B cell (primary cell): Measurements from ENCODE around the gene SMKR1.

Experiments
- EZH2 ChIP-seq: IDR thresholded peaks from 2 replicates; pipeline ENCODE4 v1.6.1; 2012; ENCODE audit warnings: borderline replicate concordance, low read depth, mild to moderate bottlenecking, moderate library complexity, low read length; ENCODE audit not compliant: insufficient read depth, poor library complexity, severe bottlenecking
- TF ChIP-seq, protein P1 (sequence below): fragments of 200-600 bp; IDR thresholded peaks from one replicate; pipeline ENCODE4 v1.8.0; 2022; ENCODE audit warnings: antibody characterized with exemption, mild to moderate bottlenecking

DNA sequence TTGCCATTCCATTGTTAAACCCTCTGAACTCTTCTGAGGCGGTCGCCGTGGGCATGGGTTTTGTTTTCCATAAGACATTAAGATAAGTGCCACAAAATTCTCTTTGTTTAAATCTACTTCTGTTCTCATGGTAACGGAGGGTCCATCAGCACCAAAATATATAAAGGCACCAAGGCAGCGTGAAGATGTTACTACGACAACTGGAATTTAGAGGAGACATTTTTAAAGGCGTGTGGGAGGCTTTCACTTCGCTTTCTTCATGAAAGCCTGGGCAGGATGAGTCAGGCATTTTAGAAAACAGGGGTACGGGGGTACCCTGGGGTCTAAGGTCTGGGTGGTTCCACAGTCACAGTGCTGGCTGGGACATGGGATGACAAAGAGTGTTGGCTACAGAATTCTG, 34.0 kb downstream of the SMKR1 start:
- TF ChIP-seq, protein P1, sequence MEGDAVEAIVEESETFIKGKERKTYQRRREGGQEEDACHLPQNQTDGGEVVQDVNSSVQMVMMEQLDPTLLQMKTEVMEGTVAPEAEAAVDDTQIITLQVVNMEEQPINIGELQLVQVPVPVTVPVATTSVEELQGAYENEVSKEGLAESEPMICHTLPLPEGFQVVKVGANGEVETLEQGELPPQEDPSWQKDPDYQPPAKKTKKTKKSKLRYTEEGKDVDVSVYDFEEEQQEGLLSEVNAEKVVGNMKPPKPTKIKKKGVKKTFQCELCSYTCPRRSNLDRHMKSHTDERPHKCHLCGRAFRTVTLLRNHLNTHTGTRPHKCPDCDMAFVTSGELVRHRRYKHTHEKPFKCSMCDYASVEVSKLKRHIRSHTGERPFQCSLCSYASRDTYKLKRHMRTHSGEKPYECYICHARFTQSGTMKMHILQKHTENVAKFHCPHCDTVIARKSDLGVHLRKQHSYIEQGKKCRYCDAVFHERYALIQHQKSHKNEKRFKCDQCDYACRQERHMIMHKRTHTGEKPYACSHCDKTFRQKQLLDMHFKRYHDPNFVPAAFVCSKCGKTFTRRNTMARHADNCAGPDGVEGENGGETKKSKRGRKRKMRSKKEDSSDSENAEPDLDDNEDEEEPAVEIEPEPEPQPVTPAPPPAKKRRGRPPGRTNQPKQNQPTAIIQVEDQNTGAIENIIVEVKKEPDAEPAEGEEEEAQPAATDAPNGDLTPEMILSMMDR: no peak
- no peak for TF ChIP-seq EZH2
